GM18505 (cell line): ENCODE data around the gene TRMT11.
"Not testable (repeated sequence)": the region's sequence is repeated elsewhere in the genome, so short reads cannot be mapped to it uniquely, and the experiment has no call there.

ENCODE experiments used
- ATAC-seq: cut with Tn5 transposase; IDR thresholded peaks from one replicate; pipeline ENCODE4 v1.9.1; 2021; ENCODE audit not compliant: unreplicated experiment
- POLR2A ChIP-seq: IDR thresholded peaks from 4 replicates; pipeline ENCODE4 v1.6.1; 2011; ENCODE audit warnings: borderline replicate concordance; ENCODE audit not compliant: insufficient read depth, insufficient read length; ENCODE audit errors: extremely low read depth

The TRMT11 gene

DNA sequence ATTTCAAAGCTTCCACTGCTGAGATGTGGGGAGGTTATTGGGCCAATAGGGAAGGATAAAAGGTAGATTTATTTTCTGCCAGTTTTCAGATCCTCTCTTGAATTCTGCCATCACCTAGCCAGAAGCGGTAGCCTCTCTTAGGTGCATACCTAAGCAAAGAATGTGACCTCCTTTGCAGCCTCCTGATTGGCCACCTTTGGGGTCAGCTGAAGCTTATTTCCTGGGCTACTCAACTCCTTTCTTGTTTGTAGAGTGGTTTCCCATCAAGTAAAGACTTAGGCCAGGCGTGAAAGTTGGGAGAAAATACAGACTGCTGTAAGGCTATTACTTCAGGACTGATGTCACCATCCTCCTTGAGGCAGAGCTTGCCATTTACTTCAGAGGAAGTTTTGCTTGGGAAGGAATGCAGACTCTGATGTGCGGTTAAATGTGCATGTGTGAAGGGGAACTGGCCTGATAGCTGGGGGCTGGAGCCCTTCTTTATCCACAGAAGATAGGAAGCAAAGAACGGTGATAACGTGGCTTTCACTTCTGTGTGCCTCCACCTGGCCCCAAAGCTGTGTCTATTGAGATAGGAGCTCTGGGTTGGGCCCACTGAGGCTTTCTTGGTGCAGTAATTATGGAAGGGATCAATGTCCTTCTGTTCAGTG lies 70.1 kb downstream of the TRMT11 start:
- no peak for TF ChIP-seq POLR2A
- ATAC-seq, result no peak

DNA sequence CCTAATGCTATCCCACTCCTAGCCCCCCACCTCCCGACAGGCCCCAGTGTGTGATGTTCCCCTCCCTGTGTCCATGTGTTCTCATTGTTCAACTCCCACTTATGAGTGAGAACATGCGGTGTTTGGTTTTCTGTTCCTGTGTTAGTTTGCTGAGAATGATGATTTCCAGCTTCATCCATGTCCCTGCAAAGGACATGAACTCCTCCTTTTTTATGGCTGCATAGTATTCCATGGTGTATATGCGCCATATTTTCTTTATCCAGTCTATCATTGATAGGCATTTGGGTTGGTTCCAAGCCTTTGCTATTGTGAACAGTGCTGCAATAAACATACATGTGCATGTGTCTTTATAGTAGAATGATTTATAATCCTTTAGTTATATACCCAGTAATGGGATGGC lies 71.7 kb downstream of the TRMT11 start:
- ATAC-seq, result not testable (repeated sequence)

DNA sequence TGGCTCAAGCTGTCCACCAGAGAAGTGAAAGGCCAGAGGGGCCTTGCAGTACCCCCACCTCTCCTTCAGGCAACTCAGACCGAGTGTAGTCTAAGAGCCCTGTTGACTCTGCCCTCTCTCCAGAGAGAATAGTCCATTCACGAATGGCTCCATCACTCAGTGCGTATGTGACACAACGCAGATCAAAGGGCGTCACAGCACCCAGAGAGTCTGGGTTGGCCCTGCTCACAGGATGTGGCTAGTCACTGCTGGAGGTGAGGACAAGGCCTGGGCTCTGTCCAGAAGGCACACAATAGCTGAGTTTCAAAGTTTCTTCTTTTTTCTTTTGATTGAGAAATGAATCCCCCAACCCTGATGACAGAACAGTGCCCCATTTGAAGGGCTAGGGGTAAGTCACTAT lies 74.1 kb downstream of the TRMT11 start:
- no peak for TF ChIP-seq POLR2A
- no peak for ATAC-seq

DNA sequence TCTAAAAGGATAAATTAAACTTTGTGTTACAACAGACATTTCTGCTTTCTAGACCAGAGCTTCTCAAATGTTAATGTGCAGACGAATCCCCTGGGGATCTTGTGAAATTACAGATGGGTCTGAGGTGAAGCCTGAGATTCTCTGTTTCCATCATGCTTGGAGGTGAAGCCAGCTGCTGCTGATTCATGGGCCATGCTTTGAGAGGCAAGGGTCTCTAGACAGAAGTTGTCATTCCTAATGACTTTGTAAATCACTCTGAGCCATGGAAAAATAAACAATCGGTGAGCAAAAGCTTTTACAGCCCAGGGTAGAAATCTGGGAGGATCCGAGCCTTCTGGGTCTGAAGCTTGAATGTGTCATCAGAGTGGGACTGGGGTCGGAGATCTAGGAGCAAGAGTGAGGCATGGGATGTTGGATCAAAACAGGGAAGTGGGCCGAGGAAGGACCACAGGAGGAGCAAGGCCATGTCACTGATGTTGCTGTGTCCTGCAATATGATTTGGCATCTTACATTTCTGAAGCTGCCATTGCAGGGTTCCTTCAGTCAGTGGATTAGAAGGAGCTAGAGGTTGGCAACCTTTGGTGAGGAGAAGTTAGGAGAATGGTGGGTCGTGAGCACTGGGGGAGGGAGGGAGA lies 77.3 kb downstream of the TRMT11 start:
- TF ChIP-seq POLR2A, result no peak
- no peak for ATAC-seq

DNA sequence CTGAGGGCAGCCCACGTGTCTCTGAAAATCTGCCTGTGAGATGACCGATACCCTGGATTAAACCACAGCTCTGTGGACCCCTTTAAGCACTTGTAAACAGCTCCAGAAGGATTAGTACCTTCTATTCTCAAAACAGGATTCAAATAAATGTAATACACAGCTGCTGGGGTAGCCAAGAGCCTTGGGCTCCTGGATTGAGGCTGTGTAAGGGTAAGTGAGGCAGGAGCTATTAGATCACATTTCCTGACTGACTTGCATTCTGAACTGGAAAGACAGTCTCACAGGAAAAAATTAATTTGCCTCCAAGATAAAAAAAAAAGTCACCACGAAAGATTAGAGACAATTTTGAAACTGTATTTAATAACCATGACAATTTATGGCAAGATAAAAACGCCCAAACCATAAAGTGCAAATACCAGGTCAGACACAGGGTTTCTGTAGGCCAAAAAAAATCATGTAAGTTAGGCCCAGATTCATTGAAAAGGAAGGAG lies 78.0 kb downstream of the TRMT11 start:
- ATAC-seq, result no peak
- no peak for TF ChIP-seq POLR2A

DNA sequence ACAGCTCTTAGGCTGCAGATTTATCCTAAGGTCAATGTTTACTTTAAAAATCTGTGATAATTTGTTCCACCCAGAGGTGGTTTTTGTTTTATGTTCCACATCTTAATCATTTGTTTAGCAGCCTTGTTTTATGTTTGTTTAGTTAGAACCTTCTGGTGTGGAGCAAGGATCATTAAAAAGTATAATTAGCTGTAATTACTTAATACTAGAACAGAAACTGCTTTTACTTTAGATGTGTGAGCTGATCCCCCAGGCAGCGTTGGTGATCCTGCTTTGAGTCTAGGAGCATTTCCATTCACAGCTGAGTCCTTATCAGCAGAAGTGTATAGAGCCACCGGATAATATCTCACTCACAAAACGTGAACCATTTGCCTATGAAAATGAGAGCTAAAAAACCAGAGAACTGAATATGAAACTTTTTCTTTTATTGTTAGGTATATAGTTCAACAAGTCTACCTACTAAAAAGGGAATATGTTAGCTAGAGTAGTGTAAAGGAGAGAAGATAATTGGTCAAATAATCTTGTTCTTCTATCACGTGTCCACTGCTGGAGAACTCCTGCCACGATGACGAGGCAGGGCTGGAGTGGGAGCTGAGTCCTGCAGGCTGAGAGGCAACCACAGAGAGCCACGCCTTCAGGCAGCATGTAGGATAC lies 78.5 kb downstream of the TRMT11 start:
- no peak for TF ChIP-seq POLR2A
- ATAC-seq, result no peak

DNA sequence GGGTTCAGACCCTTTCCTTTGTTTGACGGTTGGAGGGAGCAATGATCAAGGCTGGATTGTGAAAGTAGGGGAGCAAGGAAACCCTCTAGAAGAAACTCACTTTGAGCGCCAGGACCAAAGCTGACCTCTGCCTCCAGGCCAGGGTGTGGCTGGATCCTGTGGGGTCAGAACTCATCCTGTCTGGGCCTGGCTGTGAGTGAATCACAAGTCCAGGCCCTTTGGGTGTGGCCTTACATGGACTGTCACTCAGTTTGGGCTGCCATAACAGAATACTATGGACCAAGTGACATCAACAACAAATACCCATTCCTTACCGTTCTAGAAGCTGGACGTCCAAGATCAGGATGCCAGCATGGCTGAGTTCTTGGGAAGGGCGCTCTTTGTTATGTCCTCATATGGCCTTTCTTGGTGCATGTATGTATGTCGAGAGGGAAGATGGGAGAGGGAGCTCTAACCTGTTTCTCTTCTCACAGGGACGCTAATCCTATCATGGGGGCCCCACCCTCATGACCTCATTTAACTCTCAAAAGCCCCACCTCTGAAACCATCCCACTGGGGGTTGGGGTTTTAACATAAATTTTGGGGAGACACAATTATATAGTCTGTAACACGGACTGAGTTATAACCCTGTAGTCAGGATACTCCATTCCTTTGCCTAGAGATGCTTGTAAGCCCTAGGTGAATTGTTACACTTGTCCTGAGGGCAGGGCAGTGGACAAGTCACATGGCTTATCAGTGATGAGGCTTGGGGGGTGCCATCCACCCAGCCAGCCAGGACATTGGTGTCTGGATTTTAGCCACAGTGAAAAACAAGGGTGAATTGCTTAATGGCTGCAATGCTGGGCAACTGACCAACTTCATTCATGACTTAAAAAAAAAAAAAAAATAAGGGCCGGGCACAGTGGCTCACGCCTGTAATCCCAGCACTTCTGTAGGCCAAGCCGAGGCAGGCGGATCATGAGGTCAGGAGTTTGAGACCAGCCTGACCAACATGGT lies 80.0 kb downstream of the TRMT11 start:
- no peak for TF ChIP-seq POLR2A
- ATAC-seq, result no peak

DNA sequence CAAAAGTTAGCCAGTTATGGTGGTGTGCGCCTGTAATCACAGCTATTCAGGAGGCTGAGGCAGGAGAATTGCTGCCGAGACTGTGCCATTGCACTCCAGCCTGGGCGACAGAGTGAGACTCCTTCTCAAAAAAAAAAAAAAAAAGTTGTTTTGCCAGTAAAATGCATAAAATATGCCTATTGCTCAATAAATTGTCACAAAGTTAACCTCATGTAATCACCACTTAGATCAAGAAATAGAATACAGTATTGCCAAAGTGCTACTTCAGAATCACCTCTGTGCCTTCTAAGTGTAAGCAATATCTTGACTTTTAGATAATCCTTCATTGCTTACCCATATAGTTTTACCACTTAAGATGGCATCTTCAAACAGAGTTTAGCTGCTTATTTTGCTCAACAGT lies 80.7 kb downstream of the TRMT11 start:
- ATAC-seq, result no peak
- TF ChIP-seq POLR2A, result no peak

DNA sequence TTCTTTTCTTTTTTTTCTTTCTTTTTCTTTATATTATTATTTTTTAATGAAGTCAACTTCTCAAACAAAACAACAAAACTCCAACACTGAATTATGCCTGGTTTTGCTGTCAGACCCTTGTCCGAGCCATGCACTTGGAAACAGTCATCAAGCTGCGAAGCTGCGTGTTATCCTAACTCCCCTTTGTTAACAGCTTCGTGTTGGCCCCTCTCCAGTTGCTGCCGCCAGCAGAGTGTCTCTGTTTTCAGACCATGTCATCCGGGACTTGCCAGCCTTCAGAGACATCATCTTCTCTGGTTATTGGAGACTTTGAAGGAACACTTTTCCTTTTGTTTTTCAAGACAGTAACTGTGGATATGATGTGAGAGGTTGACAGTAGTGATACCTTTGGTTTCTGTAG lies 83.1 kb downstream of the TRMT11 start:
- no peak for TF ChIP-seq POLR2A
- ATAC-seq, result no peak

DNA sequence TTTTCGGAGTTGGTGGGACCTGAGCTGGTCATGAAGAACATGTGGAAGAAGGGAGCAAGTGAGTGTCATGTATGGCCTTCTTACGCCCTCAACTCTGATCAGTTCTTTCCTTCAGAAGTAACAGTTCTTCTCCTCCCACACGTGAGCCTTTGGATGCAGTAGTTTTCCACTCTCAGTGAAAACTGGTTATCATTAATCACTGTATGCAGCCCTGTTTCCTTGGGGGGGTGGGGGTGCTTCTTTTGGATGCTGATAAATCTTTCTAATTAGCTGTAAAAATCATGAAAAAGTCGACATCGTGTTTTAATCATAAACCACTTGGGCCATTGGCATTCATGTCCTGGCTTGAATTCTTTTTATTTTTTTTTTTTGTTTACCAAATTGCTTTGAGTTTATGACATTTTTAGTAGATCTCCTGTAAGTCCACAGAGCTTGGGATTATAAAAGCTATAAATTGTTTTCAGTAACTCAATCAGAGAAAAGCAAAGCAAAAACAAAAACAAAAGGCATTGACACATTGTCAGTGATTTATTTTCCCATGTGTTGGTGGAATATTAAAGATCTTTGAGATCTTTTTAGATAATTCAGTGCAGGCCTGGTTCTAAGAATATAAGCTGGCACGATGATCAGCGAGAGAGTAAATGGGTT lies 84.8 kb downstream of the TRMT11 start:
- no peak for TF ChIP-seq POLR2A
- no peak for ATAC-seq

DNA sequence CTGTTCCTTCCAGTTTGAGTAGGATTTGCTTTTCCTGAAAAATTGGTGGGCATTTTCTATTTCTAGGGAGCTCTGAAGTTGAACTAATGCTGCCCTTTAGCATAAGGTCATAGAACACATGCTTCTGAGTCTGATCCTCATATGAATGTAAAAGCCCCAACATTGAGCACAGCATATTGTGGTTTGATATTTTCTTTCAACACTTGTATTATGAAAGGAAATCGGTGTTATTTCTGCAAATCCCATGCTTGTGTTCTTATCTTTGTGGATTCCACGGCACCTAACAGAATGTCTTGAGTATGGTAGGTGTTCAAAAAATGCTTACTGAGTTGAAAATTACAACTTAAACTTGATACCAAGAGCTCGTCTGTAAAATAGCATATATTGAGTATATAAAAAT lies 85.8 kb downstream of the TRMT11 start:
- no peak for TF ChIP-seq POLR2A
- no peak for ATAC-seq

DNA sequence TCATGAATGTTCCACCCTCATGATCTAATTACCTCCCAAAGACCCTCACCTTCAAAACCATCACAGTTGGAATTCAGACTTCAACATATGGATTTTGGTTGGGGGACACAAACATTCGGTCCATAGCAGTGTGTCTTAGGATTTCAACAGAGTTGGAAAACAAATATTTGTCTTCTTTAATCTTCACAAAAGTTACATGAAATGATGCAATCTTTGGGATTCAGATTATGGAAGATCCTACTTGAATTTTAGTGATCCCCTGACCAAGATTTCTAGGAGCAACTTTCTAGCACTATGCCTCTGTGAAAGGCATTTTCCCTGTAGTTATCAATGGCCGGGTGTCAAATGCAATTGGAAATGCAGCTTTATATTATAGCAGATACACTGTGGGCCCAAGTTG lies 86.5 kb downstream of the TRMT11 start:
- no peak for ATAC-seq
- no peak for TF ChIP-seq POLR2A
